Measurements from ENCODE around the gene TOMM20L. TPM values are rescaled to one million over a fixed set of nuclear protein-coding genes. Genes with fewer than 3 reads are reported as not detected.

TOMM20L gene
- total RNA-seq (2021) (not detected in 2 replicates), Bru-seq, nascent RNA (percentile 37 among the genes with signal in this experiment), BruChase-seq, experiment 1, labeled RNA remaining after a 2-hour chase (percentile 36 among the genes with signal in this experiment), BruChase-seq, experiment 2, labeled RNA remaining after a 6-hour chase (percentile 27 among the genes with signal in this experiment)
- long read RNA-seq: 0 reads

DNA sequence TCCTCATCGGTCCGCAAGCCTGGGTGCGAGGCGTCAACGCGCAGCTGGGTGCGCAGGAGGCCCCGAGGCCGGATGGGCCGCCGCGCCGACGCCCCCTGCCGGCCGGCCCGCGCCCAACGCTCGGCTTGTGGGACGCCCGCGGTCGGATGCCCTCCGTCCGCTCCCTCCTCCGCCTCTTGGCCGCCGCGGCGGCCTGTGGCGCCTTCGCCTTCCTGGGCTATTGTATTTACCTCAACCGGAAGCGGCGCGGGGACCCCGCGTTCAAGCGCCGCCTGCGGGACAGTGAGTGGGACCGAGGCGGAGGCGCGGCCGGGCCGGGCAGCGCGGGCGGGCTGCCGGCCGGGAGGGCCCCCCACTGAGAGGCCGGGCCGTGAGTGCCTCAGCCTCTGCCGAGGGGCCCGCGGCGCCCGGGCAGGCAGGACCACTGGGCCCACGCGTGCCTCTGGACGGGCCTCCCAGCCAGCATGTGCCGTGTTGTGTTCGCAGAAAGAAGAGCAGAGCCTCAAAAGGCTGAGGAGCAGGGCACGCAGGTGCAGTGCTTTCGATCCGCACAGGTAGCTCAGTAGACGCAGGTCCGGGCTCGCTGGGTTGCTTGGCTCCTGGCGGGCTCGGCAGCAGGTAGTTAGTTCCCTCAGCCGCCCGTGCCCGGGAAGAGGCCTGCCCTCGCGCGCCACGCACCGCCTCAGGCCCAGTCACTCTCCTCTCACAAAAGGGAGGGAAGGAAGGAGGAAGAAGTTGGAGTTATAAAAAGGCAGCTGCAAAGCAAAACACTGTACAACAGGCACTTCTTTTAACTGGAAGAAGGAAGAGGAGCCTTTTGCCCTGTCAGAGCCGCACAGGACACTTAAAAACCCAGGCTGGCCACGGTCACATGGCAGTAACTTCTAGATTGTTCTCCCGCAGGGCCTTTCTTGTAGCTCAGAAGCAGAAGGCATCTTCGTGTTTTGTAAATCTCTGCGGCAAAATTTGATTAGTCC lies at the start of gene TOMM20L:
Gene TOMM20L (plus strand): TSS at position 119 of the 977 bp plus-strand sequence. CDS start 28 bp downstream, at position 147.
- no peaks in the 10 kb centered on the region for H3K9me3 ChIP-seq (ENCODE audit: insufficient read depth, low read depth)
- peak; percentile 38 to 73 for DNase-seq
- no peak within 1 kb of the TSS for H3K27ac ChIP-seq
- ChIA-PET CTCF (no interaction called here), POLR2A (ENCODE audit: unreplicated experiment) (interaction anchor here (0.5 to 0.6 kb wide), 2 partner anchors 30 to 277 kb away, joined by 3 read pairs; no protein-coding TSS in a partner anchor)
- no peaks in the 10 kb centered on the region for H3K79me2 ChIP-seq (ENCODE audit: low read depth)
- H3F3A ChIP-seq (ENCODE audit: insufficient read depth, low read depth): peaks cover 4% of the 10 kb centered on the region; the same call in 1 of the 2 replicates
- no peaks in the 10 kb centered on the region for H4K20me1 ChIP-seq (ENCODE audit: insufficient read depth)
- H2AFZ ChIP-seq: peak within 1 kb of the TSS; percentile 90
- H3K36me3 ChIP-seq (ENCODE audit: low read depth): no peaks in the 10 kb centered on the region
- H3K9me2 ChIP-seq (ENCODE audit: insufficient read depth): no peaks in the 10 kb centered on the region
- no peaks in the 10 kb centered on the region for H3K27me3 ChIP-seq (ENCODE audit: insufficient read depth, low read depth)
- intact Hi-C loops (cut with micrococcal nuclease; ENCODE audit: unreplicated experiment): no loop called here
- TF ChIP-seq, protein P1, sequence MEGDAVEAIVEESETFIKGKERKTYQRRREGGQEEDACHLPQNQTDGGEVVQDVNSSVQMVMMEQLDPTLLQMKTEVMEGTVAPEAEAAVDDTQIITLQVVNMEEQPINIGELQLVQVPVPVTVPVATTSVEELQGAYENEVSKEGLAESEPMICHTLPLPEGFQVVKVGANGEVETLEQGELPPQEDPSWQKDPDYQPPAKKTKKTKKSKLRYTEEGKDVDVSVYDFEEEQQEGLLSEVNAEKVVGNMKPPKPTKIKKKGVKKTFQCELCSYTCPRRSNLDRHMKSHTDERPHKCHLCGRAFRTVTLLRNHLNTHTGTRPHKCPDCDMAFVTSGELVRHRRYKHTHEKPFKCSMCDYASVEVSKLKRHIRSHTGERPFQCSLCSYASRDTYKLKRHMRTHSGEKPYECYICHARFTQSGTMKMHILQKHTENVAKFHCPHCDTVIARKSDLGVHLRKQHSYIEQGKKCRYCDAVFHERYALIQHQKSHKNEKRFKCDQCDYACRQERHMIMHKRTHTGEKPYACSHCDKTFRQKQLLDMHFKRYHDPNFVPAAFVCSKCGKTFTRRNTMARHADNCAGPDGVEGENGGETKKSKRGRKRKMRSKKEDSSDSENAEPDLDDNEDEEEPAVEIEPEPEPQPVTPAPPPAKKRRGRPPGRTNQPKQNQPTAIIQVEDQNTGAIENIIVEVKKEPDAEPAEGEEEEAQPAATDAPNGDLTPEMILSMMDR (conservative IDR thresholded peaks at IDR 0.05): peak; percentile 67; the same call in 1 of the 2 replicates
- no peak for TF ChIP-seq EZH2 (IDR thresholded peaks at IDR 0.05; ENCODE audit: low read depth)
- peak within 1 kb of the TSS; percentile 65; the same call in 1 of the 2 replicates for H3K4me3 ChIP-seq
- H3K4me2 ChIP-seq: peak within 1 kb of the TSS; percentile 80
- no peaks in the 10 kb centered on the region for H3K4me1 ChIP-seq (replicated peaks; ENCODE audit: insufficient read depth)
- BruUV-seq (replicated peaks): no TSS peak

DNA sequence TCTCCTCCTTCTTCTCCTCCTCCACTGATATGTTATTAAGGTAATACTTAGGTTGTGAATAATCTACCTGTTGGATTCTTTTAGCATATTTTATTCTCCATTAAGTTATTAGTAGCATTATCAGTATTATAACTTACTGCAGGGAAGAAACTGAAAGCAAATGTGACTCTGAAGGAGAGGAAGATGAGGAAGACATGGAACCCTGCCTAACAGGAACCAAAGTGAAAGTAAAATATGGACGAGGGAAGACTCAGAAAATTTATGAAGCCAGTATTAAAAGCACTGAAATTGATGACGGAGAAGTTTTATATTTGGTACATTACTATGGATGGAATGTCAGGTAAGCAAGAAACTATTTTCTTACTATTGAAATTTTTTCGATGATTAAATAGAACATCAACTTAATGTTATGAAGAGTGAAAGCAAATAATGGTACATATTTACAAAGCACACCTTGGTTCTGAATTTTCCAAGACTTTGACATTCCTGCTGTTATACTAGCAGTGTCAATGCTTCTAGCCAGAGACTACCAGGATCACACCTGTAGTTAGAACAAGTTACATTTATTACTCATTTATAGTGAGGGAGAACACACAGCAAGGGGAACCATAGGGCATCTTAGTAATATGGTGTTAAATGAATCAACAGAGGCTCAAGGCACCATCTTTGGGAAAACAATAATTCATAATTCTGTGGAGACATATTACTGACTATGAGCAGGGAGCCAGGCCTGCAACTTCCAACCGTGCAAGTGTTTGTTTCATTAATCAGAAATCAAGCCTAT lies 42.0 kb upstream of the TOMM20L start:
- TF ChIP-seq, protein P1 (conservative IDR thresholded peaks at IDR 0.05): no peak
- TF ChIP-seq EZH2 (IDR thresholded peaks at IDR 0.05; ENCODE audit: low read depth): no peak
- Histone ChIP-seq H3K36me3 (ENCODE audit: low read depth) (peaks cover 3% of the 10 kb centered on the region; the same call in 1 of the 2 replicates), H3K4me1 (replicated peaks; ENCODE audit: insufficient read depth) (no peaks in the 10 kb centered on the region), H3K4me3 (no peak overlapping the region), H3K9me3 (ENCODE audit: insufficient read depth, low read depth) (no peaks in the 10 kb centered on the region), H4K20me1 (ENCODE audit: insufficient read depth) (no peaks in the 10 kb centered on the region; the same call in 1 of the 2 replicates), H2AFZ (no peak overlapping the region), H3K27ac (no peak overlapping the region), H3F3A (ENCODE audit: insufficient read depth, low read depth) (no peaks in the 10 kb centered on the region), H3K27me3 (ENCODE audit: insufficient read depth, low read depth) (no peaks in the 10 kb centered on the region), H3K79me2 (ENCODE audit: low read depth) (no peaks in the 10 kb centered on the region), H3K9me2 (ENCODE audit: insufficient read depth) (no peaks in the 10 kb centered on the region), H3K4me2 (no peak overlapping the region; the same call in 1 of the 2 replicates)
- no TSS peak for BruUV-seq (replicated peaks)
- intact Hi-C loops (cut with micrococcal nuclease; ENCODE audit: unreplicated experiment): no loop called here
- no peak for DNase-seq
- ChIA-PET CTCF (no interaction called here), POLR2A (ENCODE audit: unreplicated experiment) (no interaction called here)

DNA sequence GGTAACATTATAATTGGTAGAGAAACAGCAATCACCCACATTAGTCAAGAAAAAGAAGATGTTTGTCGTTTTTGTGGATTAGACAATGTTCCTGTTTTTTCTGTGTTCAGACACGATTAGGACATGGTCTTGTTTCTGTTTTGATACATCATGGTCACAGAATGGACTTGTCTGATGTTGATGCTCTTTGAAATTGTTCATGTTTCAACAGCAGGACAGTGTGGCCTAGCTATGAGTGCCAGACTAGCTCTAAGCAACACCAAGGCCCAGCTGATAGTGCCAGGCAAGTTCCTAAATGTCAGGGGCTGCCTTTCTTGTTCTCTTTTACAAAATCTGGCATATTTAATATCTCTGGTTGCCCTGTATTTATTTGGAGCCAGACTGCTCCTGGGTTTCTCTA lies 40.9 kb upstream of the TOMM20L start:
- no peak overlapping the region for H3K27ac ChIP-seq
- H3K4me1 ChIP-seq (replicated peaks; ENCODE audit: insufficient read depth): no peaks in the 10 kb centered on the region
- no peaks in the 10 kb centered on the region for H3K79me2 ChIP-seq (ENCODE audit: low read depth)
- no peaks in the 10 kb centered on the region for H3K9me2 ChIP-seq (ENCODE audit: insufficient read depth)
- no peak overlapping the region for H2AFZ ChIP-seq
- no TSS peak for BruUV-seq (replicated peaks)
- no peaks in the 10 kb centered on the region for H3K27me3 ChIP-seq (ENCODE audit: insufficient read depth, low read depth)
- POLR2A ChIA-PET (ENCODE audit: unreplicated experiment): no interaction called here
- H3K36me3 ChIP-seq (ENCODE audit: low read depth): no peaks in the 10 kb centered on the region
- H3K9me3 ChIP-seq (ENCODE audit: insufficient read depth, low read depth): no peaks in the 10 kb centered on the region
- DNase-seq: no peak
- TF ChIP-seq, protein P1 (conservative IDR thresholded peaks at IDR 0.05): no peak
- no peak for TF ChIP-seq EZH2 (IDR thresholded peaks at IDR 0.05; ENCODE audit: low read depth)
- CTCF ChIA-PET: no interaction called here
- no peak overlapping the region for H3K4me3 ChIP-seq
- intact Hi-C loops (cut with micrococcal nuclease; ENCODE audit: unreplicated experiment): no loop called here
- no peaks in the 10 kb centered on the region; the same call in 1 of the 2 replicates for H4K20me1 ChIP-seq (ENCODE audit: insufficient read depth)
- H3F3A ChIP-seq (ENCODE audit: insufficient read depth, low read depth): no peaks in the 10 kb centered on the region
- no peak overlapping the region for H3K4me2 ChIP-seq
